Esophagus squamous epithelium (tissue), 5 donors: Measurements from ENCODE around the gene RREB1. TPM values are rescaled to one million over a fixed set of nuclear protein-coding genes. Genes with fewer than 3 reads are reported as not detected.

Experiments
- DNase-seq: peaks from one replicate; lab custom pipeline; 2025; lab: John Stamatoyannopoulos, UW
- H3K27ac ChIP-seq, 4 donors: fragments of 200-600 bp; sonication (generic); one replicate each; pipeline ENCODE4 v1.5.1; 2016 to 2019; ENCODE audit warnings: mild to moderate bottlenecking in 1 of 4
- H3K27me3 ChIP-seq, 4 donors: fragments of 200-600 bp; sonication (generic); 1 replicate in 3 of 4; 2 replicates in 1 of 4; pipeline versions ENCODE4 v1.5.1 to v1.6.0; 2017 to 2021; ENCODE audit warnings: antibody characterized with exemption in 1 of 4
- H3K36me3 ChIP-seq, 3 donors: fragments of 200-600 bp; sonication (generic); one replicate each; pipeline ENCODE4 v1.5.1; 2016 to 2019
- H3K4me1 ChIP-seq, 3 donors: fragments of 200-600 bp; sonication (generic); one replicate each; pipeline ENCODE4 v1.5.1; 2017 to 2019
- H3K4me3 ChIP-seq, 4 donors: fragments of 200-600 bp; sonication (generic); 1 replicate in 3 of 4; 2 replicates in 1 of 4; pipeline ENCODE4 v1.5.1; 2016 to 2019; ENCODE audit warnings: mild to moderate bottlenecking in 2 of 4, moderate library complexity in 1 of 4
- H3K9me3 ChIP-seq, 3 donors: fragments of 200-600 bp; sonication (generic); one replicate each; pipeline ENCODE4 v1.5.1; 2016 to 2019
- CTCF ChIP-seq, 6 experiments: fragments of 450-650 bp in 4 of 6; fragments of 200-600 bp in 2 of 6; sonication (generic) in 2 of 6; IDR thresholded peaks; one replicate each; pipeline ENCODE4 v1.5.1; 2016 to 2019; ENCODE audit warnings: antibody characterized with exemption in 6 of 6, mild to moderate bottlenecking in 4 of 6, moderate library complexity in 4 of 6
- POLR2A ChIP-seq, 4 donors: fragments of 450-650 bp; IDR thresholded peaks; one replicate each; pipeline ENCODE4 v1.6.1; 2017; ENCODE audit warnings: antibody characterized with exemption in 4 of 4, mild to moderate bottlenecking in 4 of 4, moderate library complexity in 3 of 4
- WGBS, 2 donors: methylation state at CpG; one replicate each; pipeline ENCODE4 v1.1.5; 2018; 5-methylcytosine and 5-hydroxymethylcytosine counted together
- intact Hi-C: fragments of 100-400 bp; cut with DNase I; formaldehyde crosslinking; loops from one replicate; pipeline ENCODE4 v1.15.0; 2022
- total RNA-seq, 4 donors: library from RNA; depleted of rRNA; stranded (reverse); fragments of >200 nt; gene quantifications; one replicate each; pipeline ENCODE4 v1.1.0, GENCODE V29; 2016
- donor health status: DM: yes; HTN: yes; CAD: no.

Gene RREB1
- total RNA-seq, 4 donors from 2014 or later: 41.7 to 79.6 (median 57.5) TPM

- no peak for DNase-seq
- TF ChIP-seq POLR2A (IDR thresholded peaks at IDR 0.05) (no peak), CTCF (IDR thresholded peaks at IDR 0.05) (no peak)
- no peaks in the 10 kb centered on the region for H3K27me3 ChIP-seq
- peaks cover 0 to 49% (median 0%) of the 10 kb centered on the region in 3 donors for H3K36me3 ChIP-seq
- 92 to 96% methylated on average over 2 to 5 of the region's 5 CpGs for WGBS, 2 donors
- no peak overlapping the region for H3K4me3 ChIP-seq
- H3K4me1 ChIP-seq: peaks cover 13 to 61% (median 14%) of the 10 kb centered on the region in 3 donors
- no peaks in the 10 kb centered on the region for H3K9me3 ChIP-seq
- H3K27ac ChIP-seq: peak overlapping the region in 2 of 4 donors; percentile 6 to 43
- intact Hi-C loops: no loop called here
Measured at GRCh38 chr6:7175462-7175861, 67.7 kb downstream of the RREB1 start.

GRCh38 chr6:7176208-7176607 is 68.4 kb downstream of the RREB1 start:
- no peak for DNase-seq
- peaks cover 8 to 54% (median 9%) of the 10 kb centered on the region in 3 donors for H3K4me1 ChIP-seq
- TF ChIP-seq CTCF (IDR thresholded peaks at IDR 0.05): no peak
- TF ChIP-seq POLR2A (IDR thresholded peaks at IDR 0.05): no peak
- 60 to 70% methylated on average over 5 of the region's 5 CpGs for WGBS, 2 donors
- no peak overlapping the region for H3K4me3 ChIP-seq
- no peaks in the 10 kb centered on the region for H3K9me3 ChIP-seq
- peak overlapping the region in 2 of 4 donors; percentile 25 to 43 for H3K27ac ChIP-seq
- no peaks in the 10 kb centered on the region for H3K27me3 ChIP-seq
- peaks cover 0 to 56% (median 0%) of the 10 kb centered on the region in 3 donors for H3K36me3 ChIP-seq
- intact Hi-C loops: no loop called here

GRCh38 chr6:7178280-7178679 is 70.5 kb downstream of the RREB1 start:
- DNase-seq: no peak
- H3K27me3 ChIP-seq: no peaks in the 10 kb centered on the region
- H3K4me3 ChIP-seq: no peak overlapping the region
- H3K4me1 ChIP-seq: peaks cover 7 to 34% (median 9%) of the 10 kb centered on the region in 3 donors
- no peak overlapping the region for H3K27ac ChIP-seq
- 87 to 89% methylated on average over 4 of the region's 4 CpGs for WGBS, 2 donors
- H3K9me3 ChIP-seq: no peaks in the 10 kb centered on the region
- intact Hi-C loops: no loop called here
- H3K36me3 ChIP-seq: peaks cover 0 to 77% (median 19%) of the 10 kb centered on the region in 3 donors
- TF ChIP-seq POLR2A (IDR thresholded peaks at IDR 0.05) (no peak), CTCF (IDR thresholded peaks at IDR 0.05) (no peak)

GRCh38 chr6:7180751-7181150 is 73.0 kb downstream of the RREB1 start:
- Histone ChIP-seq H3K4me3 (no peak overlapping the region), H3K9me3 (no peaks in the 10 kb centered on the region), H3K4me1 (peaks cover 6 to 27% (median 8%) of the 10 kb centered on the region in 3 donors), H3K27ac (peak overlapping the region in 1 of 4 donors; percentile 25), H3K27me3 (no peaks in the 10 kb centered on the region), H3K36me3 (peaks cover 0 to 100% (median 24%) of the 10 kb centered on the region in 3 donors)
- no peak for TF ChIP-seq CTCF (IDR thresholded peaks at IDR 0.05)
- no peak for TF ChIP-seq POLR2A (IDR thresholded peaks at IDR 0.05)
- intact Hi-C loops: no loop called here
- WGBS, 2 donors: 90 to 92% methylated on average over 4 of the region's 4 CpGs
- no peak for DNase-seq

GRCh38 chr6:7183707-7184106 is 75.9 kb downstream of the RREB1 start:
- TF ChIP-seq POLR2A (IDR thresholded peaks at IDR 0.05) (no peak), CTCF (IDR thresholded peaks at IDR 0.05) (no peak)
- peak overlapping the region; percentile 19 to 47 (median 43) for H3K27ac ChIP-seq
- H3K4me1 ChIP-seq: peaks cover 0 to 16% (median 2%) of the 10 kb centered on the region in 3 donors
- peaks cover 10 to 100% (median 44%) of the 10 kb centered on the region in 3 donors for H3K36me3 ChIP-seq
- H3K27me3 ChIP-seq: no peaks in the 10 kb centered on the region
- 67 to 68% methylated on average over 3 of the region's 3 CpGs for WGBS, 2 donors
- no peak overlapping the region for H3K4me3 ChIP-seq
- intact Hi-C loops: no loop called here
- no peaks in the 10 kb centered on the region for H3K9me3 ChIP-seq
- no peak for DNase-seq
